Right renal cortex interstitium (tissue), 3 donors: ENCODE measurements around the gene OR7C1. TPM values are rescaled to one million over a fixed set of nuclear protein-coding genes. Genes with fewer than 3 reads are reported as not detected.
"Not testable (repeated sequence)": the region's sequence is repeated elsewhere in the genome, so short reads cannot be mapped to it uniquely, and the experiment has no call there.

Source experiments
- DNase-seq, 3 donors: peaks; one replicate each; pipeline ENCODE4 v3.0.0-alpha.2; 2013; ENCODE audit warnings: low read depth in 3 of 3, low spot score in 2 of 3
- polyA plus RNA-seq, 3 donors: library from polyadenylated mRNA; unstranded; fragments of 120-200 nt; gene quantifications; one replicate each; pipeline ENCODE4 v1.2.1, GENCODE V29; 2013; ENCODE audit not compliant: insufficient read length in 3 of 3

The OR7C1 gene
- polyA plus RNA-seq, 3 donors, result 0.08 to 0.17 (median 0.10) TPM

GRCh38 chr19:14785102-14785793 is 49.7 kb downstream of the OR7C1 start:
- not testable (repeated sequence) for DNase-seq

- DNase-seq, result not testable (repeated sequence)
Observed at GRCh38 chr19:14784730-14785101, 50.3 kb downstream of the OR7C1 start.

- not testable (repeated sequence) for DNase-seq
Observed at GRCh38 chr19:14783410-14783998, 51.5 kb downstream of the OR7C1 start.

DNA sequence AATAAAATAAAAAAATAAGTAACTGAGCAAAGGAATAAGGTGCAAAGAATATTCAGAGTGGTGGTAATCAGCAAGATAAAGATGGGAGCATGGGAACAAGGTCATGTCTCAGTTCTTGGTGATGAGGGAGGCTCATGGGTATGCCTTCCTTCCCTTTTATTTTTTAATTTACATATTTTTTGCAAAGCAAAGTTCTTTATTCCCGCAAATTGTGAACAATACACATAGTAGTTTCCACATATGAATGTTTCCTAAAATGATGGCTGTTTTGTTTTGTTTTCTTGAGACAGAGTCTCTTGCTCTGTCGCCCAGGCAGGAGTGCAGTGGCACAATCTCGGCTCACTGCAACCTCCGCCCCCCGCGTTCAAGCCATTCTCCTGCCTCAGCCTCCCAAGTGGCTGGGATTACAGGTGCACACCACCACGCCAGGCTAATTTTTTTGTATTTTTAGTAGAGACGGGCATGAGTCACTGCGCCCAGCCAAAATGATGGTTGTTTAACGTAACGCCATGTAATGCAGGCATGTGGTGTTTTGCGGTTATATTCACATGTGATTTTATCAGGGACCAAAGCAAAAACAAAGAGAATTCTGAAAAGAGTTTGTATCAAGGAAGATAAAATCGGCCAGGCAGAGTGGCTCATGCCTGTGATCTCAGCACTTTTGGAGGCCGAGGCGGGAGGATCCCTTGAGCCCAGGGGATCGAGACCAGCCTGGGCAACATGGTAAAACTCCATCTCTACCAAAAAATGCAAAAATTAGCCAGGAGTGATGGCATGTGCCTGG is 52.2 kb downstream of the OR7C1 start:
- no peak for DNase-seq

DNA sequence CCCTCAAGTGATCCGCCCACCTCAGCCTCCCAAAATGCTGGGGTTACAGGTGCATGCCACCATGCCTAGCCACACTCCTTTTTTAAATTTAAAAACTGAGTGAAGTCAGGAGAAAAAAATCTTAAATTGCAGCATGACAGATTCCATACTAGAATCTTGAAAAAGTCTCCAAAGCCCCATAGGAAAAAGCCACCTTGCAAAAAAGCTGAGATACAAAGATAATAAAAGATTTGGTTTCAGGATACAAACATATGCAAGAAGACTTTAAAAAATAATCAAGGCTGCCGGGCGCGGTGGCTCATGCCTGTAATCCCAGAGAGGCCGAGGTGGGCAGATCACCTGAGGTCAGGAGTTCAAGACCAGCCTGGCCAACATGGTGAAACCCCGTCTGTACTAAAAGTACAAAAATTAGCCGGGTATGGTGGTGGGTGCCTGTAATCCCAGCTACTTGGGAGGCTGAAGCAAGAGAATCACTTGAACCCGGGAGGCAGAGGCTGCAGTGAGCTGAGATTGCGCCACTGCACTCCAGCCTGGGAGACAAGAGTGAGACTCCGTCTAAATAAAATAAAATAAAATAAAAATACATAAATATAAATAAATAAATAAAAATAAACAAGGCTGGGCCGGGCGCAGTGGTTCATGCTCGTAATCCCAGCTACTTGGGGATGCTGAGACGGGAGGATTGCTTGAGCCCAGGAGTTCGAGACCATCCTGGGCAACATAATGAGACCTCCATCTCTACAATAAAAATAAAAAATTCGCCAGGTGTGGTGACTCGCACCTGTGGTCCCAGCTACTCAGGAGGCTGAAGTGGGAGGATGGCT is 53.1 kb downstream of the OR7C1 start:
- DNase-seq, result not testable (repeated sequence)

- not testable (repeated sequence) for DNase-seq
Observed at GRCh38 chr19:14780622-14781225, 54.3 kb downstream of the OR7C1 start.

- DNase-seq, result no peak
Observed at GRCh38 chr19:14779151-14779550, 55.8 kb downstream of the OR7C1 start.

DNA sequence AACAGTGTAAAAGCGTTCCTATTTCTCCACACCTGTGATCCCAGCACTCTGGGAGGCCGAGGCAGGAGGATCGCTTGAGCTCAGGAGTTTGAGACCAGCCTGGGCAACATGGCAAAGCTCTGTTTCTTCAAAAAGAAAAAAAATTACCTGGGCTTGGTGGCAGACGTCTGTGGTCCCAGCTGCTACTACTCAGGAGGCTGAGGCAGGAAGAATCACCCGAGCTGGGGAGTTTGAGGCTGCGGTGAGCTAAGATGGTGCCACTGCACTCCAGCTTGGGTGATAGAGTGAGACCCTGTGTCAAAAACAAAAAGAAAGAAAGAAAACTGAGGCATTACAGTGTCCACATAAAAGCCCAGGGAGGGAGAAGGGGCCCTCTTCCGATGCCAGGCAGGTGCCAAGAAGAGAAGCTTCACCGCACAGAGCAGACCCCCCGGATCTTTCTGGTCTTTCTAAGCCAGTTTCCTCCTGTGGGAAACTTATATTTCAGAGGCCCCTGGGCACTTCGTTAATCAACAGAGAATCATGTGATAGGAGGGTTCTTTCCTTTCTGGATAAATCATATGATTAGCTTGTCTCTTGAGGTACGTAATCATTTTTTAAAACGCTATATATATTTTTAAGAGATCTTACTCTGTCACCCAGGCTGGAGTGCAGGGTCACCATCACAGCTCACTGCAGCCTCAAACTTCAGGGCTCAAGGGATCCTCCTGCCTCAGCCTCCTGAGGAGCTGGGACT is 56.7 kb downstream of the OR7C1 start, which contains the start of gene ADGRE2:
ADGRE2 (minus strand) TSS at position 451 of the 736 bp plus-strand sequence. CDS start 1,804 bp downstream, outside the sequence.
- DNase-seq, result not testable (repeated sequence)

GRCh38 chr19:14777645-14778044 is 57.3 kb downstream of the OR7C1 start:
- DNase-seq, result not testable (repeated sequence)

DNA sequence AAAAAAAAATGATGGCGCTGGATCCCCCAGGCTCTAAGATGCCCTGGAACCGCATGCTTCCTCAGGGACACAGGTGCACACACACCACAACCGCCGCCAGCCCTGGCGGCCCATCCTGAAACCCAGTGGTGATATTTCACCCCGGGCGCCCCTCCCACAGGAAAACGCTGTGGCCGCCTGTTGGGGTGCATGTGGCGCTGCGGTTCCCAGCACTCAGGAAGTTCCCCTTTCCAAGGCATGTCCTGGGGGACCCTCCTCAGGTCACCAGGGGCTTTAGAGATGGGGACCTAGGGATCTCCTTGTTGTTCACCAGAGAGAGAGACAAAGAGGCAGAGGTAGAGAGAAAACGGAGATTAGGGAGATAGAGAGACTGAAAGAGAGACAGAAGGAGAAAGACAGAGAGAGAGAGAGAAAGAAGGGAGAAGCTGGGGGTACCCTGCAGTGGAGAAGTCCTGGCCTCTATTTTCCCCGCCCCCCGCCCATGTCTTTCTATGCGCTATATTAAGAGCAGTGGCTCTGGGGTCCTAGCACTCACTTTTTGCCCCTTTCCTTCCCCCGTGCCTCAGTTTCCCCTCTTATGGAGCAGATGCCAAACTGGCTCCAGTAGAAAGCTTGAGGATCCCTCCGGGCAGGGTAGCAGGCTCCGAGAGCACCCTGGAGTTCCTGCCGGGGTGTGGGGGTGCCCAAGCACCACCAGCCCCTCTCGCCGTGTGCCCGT is 59.0 kb downstream of the OR7C1 start:
- no peak for DNase-seq

- DNase-seq, result not testable (repeated sequence)
Observed at GRCh38 chr19:14775326-14775725, 59.7 kb downstream of the OR7C1 start.

DNA sequence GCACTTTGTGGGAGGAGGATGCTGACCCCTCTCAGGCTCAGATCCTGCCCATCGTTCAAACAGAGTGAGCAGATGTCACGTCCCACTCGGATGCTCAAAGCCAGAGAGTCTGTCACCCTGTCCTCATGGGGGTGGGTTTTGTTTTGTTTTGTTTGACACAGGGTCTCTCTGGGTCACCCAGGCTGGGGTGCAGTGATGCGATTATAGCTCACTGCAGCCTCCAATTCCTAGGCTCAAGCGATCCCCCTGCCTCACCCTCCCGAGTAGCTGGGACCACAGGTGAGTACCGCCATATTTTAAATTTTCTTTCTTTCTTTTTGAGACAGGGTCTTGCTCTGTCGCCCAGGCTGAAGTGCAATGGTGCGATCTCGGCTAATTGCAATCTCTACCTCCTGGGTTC is 60.6 kb downstream of the OR7C1 start:
- no peak for DNase-seq

- not testable (repeated sequence) for DNase-seq
Observed at GRCh38 chr19:14773722-14774121, 61.3 kb downstream of the OR7C1 start.

- no peak for DNase-seq
Observed at GRCh38 chr19:14772995-14773394, 62.0 kb downstream of the OR7C1 start.

GRCh38 chr19:14772467-14772866 is 62.5 kb downstream of the OR7C1 start:
- no peak for DNase-seq

GRCh38 chr19:14770944-14771839 is 63.8 kb downstream of the OR7C1 start:
- no peak for DNase-seq

DNA sequence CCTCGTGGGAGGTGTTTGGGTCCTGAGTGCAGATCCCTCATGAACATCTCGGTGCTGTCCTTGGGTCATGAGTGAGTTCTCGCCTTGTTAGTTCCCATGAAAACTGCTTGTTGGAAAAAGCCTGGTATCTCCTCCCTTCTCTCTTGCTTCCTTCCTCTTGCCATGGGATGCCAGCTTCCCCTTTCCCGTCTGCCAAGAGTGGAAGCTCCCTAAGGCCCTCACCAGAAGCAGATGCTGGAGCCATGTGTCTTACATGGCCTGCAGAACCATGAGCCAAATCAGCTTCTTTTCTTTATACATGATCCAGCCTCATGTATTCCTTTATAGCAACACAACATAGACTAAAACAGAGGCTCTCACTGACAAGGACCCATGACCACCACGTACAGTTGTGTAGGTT is 64.8 kb downstream of the OR7C1 start:
- no peak for DNase-seq

- no peak for DNase-seq
Observed at GRCh38 chr19:14769201-14769600, 65.8 kb downstream of the OR7C1 start.
